GM18507 (cell line): ENCODE results near the gene GNAI1.

ENCODE experiments used
- DNase-seq: peaks from one replicate; pipeline ENCODE4 v3.0.0; 2011; ENCODE audit warnings: low read depth; ENCODE audit not compliant: insufficient read length; ENCODE audit errors: extremely low spot score
- FAIRE-seq: peaks from 2 replicates; lab custom pipeline; 2011; peaks lifted over from hg19 to GRCh38; lab: Jason Lieb, UNC

Gene GNAI1

GRCh38 chr7:80197627-80198026 lies 63.0 kb downstream of the GNAI1 start:
- DNase-seq (no peak), FAIRE-seq (no peak)

DNA sequence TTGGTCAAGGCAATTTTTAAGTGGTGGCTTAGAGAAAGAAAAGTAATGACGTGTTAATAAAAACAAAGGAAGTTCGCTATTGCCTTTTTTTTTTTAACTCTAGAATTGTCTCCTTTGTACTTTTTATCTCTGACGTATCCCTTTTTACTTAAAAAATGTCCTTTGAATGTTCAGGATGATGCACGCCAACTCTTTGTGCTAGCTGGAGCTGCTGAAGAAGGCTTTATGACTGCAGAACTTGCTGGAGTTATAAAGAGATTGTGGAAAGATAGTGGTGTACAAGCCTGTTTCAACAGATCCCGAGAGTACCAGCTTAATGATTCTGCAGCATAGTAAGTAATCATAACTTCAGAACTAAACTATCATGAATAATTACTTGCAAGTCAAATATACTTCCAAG lies 64.4 kb downstream of the GNAI1 start:
- no peak for FAIRE-seq

GRCh38 chr7:80204454-80204853 lies 69.8 kb downstream of the GNAI1 start:
- no peak for FAIRE-seq

More for the DNA sequence above, 64.4 kb downstream of the GNAI1 start:
- DNase-seq: no peak

GRCh38 chr7:80204919-80205318 lies 70.3 kb downstream of the GNAI1 start:
- FAIRE-seq: no peak
- no peak for DNase-seq

More at GRCh38 chr7:80204454-80204853, 69.8 kb downstream of the GNAI1 start:
- no peak for DNase-seq

- DNase-seq (no peak), FAIRE-seq (no peak)
These were observed 72.1 kb downstream of the GNAI1 start for GRCh38 chr7:80206763-80207162.

GRCh38 chr7:80207501-80207900 lies 72.9 kb downstream of the GNAI1 start:
- no peak for DNase-seq
- FAIRE-seq: no peak

- FAIRE-seq (no peak), DNase-seq (no peak)
These were observed 74.1 kb downstream of the GNAI1 start for GRCh38 chr7:80208700-80209099.

- DNase-seq (no peak), FAIRE-seq (no peak)
These were observed 75.8 kb downstream of the GNAI1 start for GRCh38 chr7:80210400-80210799.

DNA sequence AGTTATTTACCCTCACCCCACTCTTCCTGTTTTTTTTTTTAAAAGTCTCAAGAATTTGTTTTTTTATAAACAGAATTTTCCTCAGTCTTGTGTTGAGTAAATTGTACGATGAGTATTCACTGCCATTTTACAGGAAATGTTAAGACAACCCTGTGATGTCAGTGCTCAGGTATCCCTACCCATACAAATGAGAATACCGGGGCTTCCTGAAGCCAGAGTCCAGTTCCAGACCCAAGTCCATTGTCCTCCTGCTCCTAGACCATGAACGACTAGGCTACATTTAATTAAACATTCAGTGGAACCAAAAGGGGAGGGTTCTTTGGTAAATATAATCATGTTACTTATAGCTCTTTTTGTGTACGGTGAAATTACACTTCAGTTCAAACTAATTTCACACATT lies 79.2 kb downstream of the GNAI1 start:
- no peak for FAIRE-seq
- no peak for DNase-seq

DNA sequence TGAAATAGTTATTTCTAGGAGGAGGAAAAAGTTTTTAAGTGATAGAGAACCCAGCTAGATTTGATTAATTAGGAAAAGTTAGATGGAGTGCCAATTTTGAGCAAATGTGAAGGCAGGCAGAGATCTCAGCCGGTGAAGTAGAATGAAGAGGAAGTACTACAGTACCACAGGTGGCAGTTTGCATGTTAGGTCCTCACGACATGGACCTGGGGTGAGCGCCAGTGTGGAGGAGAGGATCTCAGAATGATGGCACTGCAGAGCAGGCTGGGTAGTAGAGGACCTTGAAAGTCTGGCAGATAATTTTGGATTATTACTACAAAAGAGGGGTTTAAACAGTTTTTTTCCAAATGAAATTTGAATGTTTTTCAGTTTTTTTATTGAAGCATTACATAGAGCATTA lies 81.1 kb downstream of the GNAI1 start:
- DNase-seq (no peak), FAIRE-seq (no peak)

DNA sequence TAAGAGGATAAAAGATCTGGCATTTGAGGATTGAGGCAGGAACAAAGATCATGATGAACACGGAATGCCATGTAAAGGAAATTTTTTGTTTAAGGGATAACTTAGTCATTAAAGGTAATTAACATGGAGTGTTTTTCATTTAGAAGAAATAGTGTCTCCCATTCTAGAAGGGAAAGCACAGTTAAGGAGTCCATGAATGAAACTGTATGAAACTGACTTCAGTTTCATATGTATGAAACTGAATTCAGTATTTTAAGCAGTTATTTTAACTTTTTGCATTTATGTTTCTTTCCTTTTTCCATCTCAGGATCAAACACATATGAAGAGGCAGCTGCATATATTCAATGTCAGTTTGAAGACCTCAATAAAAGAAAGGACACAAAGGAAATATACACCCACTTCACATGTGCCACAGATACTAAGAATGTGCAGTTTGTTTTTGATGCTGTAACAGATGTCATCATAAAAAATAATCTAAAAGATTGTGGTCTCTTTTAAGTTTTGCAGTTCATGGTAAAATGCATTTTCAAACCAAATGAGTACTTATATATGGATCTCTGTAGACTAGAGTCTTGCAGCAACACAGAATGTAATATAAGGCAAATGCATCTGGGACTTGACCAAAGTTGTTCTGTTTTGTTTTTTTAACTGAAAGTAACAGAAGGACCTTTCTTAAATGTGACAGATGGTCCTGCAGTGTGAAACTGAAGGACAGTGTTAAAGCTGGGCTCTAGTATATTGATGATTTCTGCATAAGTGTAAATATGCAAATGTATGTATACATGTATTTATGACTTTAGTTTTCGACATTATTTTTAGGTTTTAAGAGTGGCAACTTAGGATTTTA lies 82.6 kb downstream of the GNAI1 start:
- DNase-seq (no peak), FAIRE-seq (no peak)

GRCh38 chr7:80218723-80219122 lies 84.1 kb downstream of the GNAI1 start:
- FAIRE-seq: no peak

GRCh38 chr7:80220022-80220634 lies 85.5 kb downstream of the GNAI1 start:
- DNase-seq (no peak), FAIRE-seq (no peak)

More at GRCh38 chr7:80218723-80219122, 84.1 kb downstream of the GNAI1 start:
- DNase-seq: no peak

DNA sequence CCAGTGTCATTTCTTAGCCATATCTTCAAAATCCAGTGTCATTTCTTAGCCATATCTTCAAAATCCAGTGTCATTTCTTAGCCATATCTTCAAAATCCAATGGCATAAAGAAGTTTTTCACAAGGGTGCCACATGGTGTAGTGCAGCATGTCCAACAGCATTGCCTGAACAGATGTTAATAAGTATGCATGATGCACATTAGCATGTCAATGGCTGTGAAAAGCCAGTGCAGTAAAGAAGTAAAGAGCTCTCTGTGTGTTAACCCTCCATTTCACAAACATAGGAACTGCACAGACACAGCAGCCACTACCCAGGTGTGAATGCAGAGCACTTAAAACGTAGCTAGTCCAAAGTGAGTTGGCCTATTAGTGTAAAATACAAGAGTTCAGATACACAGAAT lies 89.8 kb downstream of the GNAI1 start:
- no peak for FAIRE-seq
- no peak for DNase-seq

DNA sequence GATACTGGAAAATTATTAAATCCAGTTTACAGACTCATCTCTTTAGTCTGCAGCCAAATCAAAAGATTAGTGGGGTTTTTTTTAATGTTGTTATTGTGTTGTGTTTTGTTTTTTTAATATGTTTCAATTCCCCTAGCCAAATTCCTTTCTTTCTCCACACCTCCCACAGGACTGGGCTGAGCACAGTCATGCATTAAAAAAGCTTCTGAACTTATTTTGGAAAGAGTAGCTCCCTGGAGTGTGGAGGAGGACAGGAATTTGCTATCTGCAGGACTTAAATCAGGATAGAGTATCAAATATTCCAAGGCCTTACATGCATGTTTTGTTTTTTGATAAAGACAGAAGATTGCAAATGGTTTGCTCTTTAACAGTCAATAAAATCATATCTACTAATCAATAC lies 90.7 kb downstream of the GNAI1 start:
- FAIRE-seq: no peak
- DNase-seq: no peak

- FAIRE-seq (no peak), DNase-seq (no peak)
These were observed 92.0 kb downstream of the GNAI1 start for GRCh38 chr7:80226629-80227028.

- FAIRE-seq: no peak
- DNase-seq: no peak
These were observed 95.7 kb downstream of the GNAI1 start for GRCh38 chr7:80230327-80230726.

- DNase-seq: no peak
- no peak for FAIRE-seq
These were observed 97.1 kb downstream of the GNAI1 start for GRCh38 chr7:80231707-80232106.

GRCh38 chr7:80232979-80233724 lies 98.5 kb downstream of the GNAI1 start:
- FAIRE-seq (no peak), DNase-seq (no peak)

- no peak for FAIRE-seq
- no peak for DNase-seq
These were observed 100.7 kb downstream of the GNAI1 start for GRCh38 chr7:80235334-80235733.
